Activated CD8-positive, alpha-beta memory T cell treated with anti-CD3 and anti-CD28 coated beads for 36 hours (primary cell): ENCODE results near the gene VWA3A. TPM values are rescaled to one million over a fixed set of nuclear protein-coding genes. Genes with fewer than 3 reads are reported as not detected.
"Not testable (repeated sequence)": the region's sequence is repeated elsewhere in the genome, so short reads cannot be mapped to it uniquely, and the experiment has no call there.

Experiments
- CTCF ChIA-PET: fragments of 350-600 bp; sonication (Branson Sonifier 250); formaldehyde crosslinking; loops from one replicate; lab custom pipeline; 2021; ENCODE audit warnings: antibody characterized with exemption; lab: Charles Lee
- POLR2A ChIA-PET: fragments of 350-600 bp; sonication (Branson Sonifier 250); formaldehyde crosslinking; loops from one replicate; lab custom pipeline; 2021; ENCODE audit warnings: antibody characterized with exemption; lab: Charles Lee
- total RNA-seq, 2 experiments: library from RNA; stranded (reverse); gene quantifications; one replicate each; pipeline ENCODE4 v1.2.3, GENCODE V29; 2021

VWA3A gene
- total RNA-seq, 2 experiments from 2014 or later, result 0.08 TPM; not detected in 1

DNA sequence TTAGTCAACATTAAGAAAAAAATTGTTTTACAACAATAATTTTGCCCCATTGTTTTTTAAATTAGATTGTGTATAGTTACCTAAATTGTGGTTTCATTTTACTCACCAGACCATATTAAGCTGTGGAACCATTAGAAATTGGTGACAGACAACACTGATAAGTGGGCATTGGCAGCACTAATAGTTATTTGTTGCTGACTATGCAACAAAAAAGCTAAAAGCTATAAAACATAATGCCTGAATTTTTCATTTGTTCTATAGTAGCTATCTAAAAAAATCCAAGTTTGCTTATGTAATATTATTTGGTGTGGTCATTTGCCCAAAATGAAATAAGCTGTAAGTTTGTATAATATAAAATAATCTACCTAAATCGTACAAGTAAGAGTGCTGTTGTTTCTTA lies 13.7 kb upstream of the VWA3A start:
- CTCF ChIA-PET, result interaction anchor here (0.9 to 3.1 kb wide), 14 partner anchors 10 to 191 kb away, joined by 3 to 61 read pairs (median 6); partner anchors contain the start of genes MOSMO and PDZD9

DNA sequence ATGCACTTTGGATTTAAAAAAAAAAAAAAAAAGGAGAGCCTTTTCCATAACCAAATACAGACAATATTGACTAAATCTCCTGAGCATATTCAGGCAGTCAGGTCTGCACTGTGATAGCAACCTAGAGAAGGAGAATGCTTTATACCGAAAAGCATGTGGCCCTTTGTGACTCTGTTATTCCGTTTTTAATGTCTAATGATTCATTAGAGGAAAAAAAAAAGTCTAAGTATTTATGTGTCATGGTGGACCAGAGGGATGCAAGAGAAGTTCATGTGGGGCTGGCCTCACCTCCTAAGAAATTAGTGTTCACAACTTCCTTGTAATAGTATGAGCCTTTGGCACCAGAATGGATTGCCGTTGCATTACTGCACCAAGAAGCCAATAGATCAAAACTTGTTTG lies 11.3 kb upstream of the VWA3A start:
- ChIA-PET CTCF (interaction anchor here (1.0 kb wide), 1 partner anchor 79 kb away, joined by 3 read pairs; no protein-coding TSS in a partner anchor), POLR2A (no interaction called here)

More for the DNA sequence above, 13.7 kb upstream of the VWA3A start:
- POLR2A ChIA-PET, result interaction anchor here (1.5 kb wide), 1 partner anchor 71 kb away, joined by 6 read pairs; the partner anchor contains the start of gene MOSMO

DNA sequence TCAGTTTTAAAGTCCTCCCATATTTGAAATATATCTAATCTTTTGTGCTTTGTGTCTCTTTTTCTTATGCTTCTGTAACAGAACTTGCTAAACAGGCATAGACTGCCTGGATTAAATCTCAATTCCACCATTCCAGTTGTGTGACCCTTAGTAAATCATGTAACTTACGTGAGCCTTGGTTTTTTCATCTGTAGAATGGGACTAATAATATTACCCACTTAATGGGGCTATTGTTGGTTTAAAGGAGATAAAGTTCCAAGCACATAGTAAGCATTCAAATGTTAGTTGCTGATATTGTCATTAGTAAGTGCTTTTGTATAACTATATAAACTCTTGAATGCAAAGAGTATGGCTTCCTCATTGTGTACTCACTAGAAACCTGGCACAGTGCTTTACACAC lies 5.9 kb upstream of the VWA3A start:
- ChIA-PET CTCF (no interaction called here), POLR2A (no interaction called here)

DNA sequence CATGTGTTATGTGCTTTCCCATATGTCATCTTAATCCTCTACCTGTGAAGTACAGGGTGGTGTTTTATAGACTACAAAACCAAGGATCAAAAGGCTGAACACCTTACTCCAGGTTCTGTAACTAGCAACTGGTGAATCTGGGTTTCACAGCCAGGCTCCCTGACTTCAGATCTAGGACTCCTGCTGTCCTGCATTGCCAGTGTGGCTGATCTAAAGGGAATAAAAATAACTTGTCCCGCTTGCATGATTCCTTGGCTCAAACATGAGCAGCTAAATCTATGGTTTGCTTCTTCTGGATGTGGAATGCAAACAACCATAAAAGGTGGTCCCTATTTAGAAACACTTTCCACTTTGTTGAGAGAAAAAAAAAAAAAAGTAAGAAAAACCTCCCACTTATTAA lies 3.7 kb upstream of the VWA3A start:
- ChIA-PET CTCF (interaction anchor here (2.2 kb wide), 1 partner anchor 10 kb away, joined by 6 read pairs; no protein-coding TSS in a partner anchor), POLR2A (no interaction called here)

DNA sequence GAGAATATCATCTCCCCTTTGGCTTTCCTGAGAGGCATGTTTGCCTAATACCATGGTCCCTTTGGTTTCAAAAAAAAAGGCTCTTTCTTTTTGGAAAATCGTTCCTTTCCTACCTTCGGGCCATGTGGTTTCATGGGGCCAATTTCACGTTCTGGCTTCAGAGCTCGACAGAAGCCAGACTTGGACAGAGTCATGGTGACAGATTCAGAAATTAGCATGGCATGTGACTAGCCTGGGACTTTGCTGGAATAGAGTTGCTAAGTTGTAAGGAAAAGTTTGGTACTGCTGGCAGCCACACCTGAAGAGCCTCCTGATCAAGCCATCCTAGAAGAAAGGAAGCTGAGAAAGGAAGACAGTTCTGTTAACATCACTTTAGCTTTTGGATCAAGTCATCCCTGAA lies 2.4 kb upstream of the VWA3A start:
- CTCF ChIA-PET, result interaction anchor here (2.6 kb wide), 1 partner anchor 12 kb away, joined by 13 read pairs; no protein-coding TSS in a partner anchor
- POLR2A ChIA-PET, result no interaction called here

DNA sequence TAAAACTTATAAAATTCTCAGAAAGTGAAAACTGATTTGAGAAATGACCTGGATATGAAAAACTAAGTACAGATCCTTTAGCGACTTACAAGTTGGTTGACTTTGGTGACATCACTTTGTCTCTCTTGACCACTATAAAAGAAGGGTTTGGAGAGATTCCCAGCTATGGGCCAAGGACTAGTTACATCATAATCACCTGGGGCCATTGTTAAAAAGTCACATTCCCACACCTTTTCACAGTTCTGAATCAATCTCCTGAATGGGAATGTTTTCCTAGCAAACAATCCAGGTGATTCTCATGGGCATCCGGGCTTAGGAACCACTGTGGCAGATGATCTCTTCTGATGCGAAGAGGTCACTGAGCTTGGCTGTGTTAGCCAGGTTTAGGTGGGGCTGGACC lies 620 bp upstream of the VWA3A start:
- ChIA-PET POLR2A (no interaction called here), CTCF (interaction anchor here (2.6 kb wide), 1 partner anchor 14 kb away, joined by 13 read pairs; no protein-coding TSS in a partner anchor)

DNA sequence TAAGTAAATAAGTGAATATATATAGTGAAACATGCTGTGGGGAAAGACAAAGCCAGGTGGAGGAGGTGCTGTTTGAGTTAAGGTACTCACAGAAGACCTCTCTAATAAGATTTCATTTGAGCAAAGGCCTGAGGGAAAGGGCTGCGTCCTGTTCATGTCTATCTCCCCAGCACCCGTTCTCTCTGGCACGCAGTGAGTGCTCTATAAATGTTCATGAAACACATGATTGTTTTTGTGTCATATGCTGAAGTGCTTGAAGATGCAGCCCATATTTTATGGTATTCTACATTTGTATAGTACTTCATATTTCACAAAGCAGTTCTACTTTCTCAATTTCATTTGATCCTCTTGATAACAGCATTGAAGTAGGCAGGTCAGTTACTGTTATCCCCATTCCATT lies 990 bp downstream of the VWA3A start:
- ChIA-PET POLR2A (no interaction called here), CTCF (no interaction called here)

DNA sequence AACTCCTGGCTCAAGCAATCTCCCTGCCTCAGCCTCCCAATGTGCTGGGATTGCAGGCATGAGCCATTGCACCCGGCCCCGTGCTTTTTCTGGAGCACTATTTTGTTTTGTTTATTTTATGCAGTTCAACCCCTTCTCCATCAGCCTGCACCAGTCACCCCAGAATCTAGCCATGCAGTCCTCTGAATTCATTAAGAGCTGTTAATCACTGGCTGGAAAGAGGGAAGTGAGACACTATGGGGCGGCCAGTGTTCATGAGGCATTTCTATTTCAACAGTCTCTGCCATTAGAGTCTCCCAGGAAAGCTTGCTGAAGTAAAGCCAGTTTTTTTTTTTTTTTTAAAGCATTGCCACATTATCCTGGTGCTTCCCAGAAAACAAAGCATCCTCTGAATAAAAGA lies 1.7 kb downstream of the VWA3A start:
- ChIA-PET CTCF (interaction anchor here (0.8 kb wide), 1 partner anchor 115 kb away, joined by 3 read pairs; no protein-coding TSS in a partner anchor), POLR2A (no interaction called here)

DNA sequence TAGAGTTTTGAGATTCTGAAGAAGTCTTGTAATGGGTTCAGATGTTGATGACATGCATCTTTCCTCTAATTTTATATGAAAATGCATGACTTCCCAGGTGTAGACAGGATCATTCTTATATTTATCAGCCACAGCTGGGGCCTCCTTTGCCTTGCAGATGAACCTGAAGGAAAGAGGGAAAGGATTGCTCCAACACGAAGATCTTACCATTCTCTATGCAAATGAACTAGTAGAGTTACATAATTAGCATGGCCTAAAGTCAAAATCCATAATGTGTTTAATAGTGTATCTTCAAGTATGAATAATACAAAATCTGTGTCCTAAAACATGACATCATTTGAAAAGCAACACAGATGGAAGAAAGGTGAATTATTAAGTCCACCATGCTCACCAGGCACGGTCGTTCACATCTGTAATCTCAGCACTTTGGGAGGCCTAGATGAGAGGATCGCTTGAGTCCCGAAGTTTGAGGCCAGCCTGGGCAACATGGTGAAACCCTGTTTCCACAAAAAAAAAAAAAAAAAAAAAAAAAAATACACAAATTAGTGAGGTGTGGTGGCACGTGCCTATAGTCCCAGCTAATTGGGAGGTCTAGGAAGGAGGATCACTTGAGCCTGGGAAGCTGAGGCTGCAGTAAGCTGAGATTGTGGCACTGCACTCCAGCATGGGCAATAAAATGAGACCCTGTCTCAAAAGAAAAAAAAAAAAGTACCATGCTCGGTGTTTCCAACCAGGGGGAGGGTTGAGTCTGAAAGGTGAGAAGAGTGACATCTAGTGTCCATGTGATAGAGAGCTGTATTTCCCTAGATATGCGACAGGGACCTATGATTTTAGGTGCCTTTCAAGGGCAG lies 6.3 kb downstream of the VWA3A start:
- CTCF ChIA-PET, result interaction anchor here (0.6 to 2.1 kb wide), 21 partner anchors 11 to 1954 kb away, joined by 3 to 14 read pairs (median 4); no protein-coding TSS in a partner anchor
- POLR2A ChIA-PET, result interaction anchor here (0.6 to 0.7 kb wide), 2 partner anchors 15 to 22 kb away, joined by 3 read pairs; no protein-coding TSS in a partner anchor

DNA sequence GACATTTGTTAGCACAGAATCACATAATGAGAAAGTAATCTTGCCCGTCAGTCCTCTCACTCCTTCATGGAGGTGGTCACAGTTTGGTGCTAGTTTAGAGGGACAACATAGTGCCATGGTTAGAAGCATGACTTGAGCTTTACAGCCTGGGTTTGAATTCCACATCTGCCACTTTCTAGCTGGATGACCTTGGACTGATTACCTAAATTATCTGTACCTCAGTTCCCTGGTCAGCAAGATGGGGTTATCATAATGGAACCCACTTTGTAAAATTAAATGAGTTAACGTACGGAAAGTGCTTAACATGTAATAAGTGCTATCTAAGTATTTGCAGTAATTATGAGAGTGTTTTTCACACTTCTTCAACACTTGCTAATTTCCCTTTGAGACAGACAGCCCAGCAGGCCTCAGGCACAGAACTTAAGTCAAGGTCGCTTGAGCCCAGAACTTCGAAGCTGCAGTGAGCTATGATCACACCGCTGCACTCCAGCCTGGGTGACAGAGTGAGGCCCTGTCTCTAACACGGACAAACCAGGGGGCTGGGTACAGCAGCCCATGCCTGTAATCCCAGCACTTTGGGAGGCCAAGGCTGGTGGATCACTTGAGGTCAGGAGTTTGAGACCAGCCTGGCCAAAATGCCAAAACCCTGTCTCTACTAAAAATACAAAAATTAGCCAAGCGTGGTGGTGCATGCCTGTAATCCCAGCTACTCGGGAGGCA lies 7.1 kb downstream of the VWA3A start:
- POLR2A ChIA-PET, result interaction anchor here (0.7 kb wide), 1 partner anchor 15 kb away, joined by 3 read pairs; no protein-coding TSS in a partner anchor
- CTCF ChIA-PET, result interaction anchor here (0.7 to 2.1 kb wide), 19 partner anchors 10 to 451 kb away, joined by 3 to 14 read pairs (median 4); no protein-coding TSS in a partner anchor

DNA sequence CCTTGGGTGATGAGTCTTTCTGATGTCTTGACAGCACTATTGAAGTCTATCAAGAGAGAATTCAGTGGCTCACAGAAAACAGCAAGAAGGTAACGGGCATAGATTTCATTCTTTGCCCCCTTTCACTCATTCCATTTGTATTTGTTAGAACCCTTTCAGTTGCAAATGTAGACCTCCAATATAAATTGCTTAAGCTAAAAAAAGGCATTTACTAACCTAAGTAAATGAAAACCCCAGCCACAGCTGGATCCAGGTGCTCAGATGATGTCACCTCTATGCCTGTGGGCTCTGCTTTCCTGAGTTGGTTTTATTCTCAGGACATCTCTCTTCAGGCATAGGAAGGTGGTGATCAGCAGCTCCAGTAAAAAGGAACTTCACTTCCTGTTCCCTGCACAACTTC lies 11.1 kb downstream of the VWA3A start:
- CTCF ChIA-PET, result no interaction called here
- POLR2A ChIA-PET, result no interaction called here

DNA sequence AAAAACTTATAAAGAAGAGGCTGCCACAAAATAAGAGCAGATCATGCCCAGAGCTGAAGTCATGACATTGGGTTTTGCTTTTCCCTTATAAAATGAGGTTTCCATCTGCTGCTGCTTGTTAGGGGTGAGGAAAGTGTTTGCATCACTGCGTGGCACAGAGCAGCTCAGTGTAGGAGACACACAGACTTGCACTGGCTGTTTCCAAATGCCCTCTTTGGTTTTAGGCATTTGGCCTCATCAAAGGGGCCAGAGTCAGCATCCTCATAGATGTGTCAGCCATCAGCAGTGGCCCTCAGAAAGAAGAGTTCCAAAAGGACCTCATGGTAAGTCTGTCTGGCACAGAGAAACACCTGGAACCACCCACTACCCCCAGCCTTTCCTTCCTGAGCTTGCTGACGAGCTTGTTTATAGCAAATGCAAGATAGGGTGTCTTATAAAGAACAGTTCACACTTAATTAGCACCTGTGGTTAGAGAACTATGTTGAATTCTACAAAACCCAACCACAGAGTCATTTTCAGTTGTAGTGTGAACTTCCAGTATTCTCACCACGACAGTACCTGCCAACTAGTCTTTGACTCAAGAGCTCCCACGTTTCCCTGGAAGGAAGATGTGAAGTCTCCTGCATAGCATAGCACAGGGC lies 17.0 kb downstream of the VWA3A start:
- POLR2A ChIA-PET, result interaction anchor here (0.6 kb wide), 1 partner anchor 808 kb away, joined by 3 read pairs; no protein-coding TSS in a partner anchor
- CTCF ChIA-PET, result interaction anchor here (1.5 to 2.8 kb wide), 2 partner anchors 11 to 79 kb away, joined by 7 to 10 read pairs; no protein-coding TSS in a partner anchor

DNA sequence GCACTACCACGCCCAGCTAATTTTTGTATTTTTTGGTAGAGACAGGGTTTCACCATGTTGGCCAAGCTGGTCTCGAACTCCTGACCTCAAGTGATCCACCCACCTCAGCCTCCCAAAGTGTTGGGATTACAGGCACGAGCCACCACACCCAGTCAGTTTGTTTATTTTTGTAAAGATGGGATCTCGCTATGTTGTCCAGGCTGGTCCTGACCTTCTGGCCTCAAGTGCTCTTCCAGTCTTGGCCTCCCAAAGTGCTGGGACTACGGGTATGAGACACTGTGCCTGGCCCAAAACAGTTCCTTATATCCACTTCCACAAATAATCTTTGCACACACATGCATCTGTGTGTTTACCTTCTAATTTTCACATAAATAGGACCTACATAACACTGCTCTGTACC lies 19.3 kb downstream of the VWA3A start:
- CTCF ChIA-PET, POLR2A ChIA-PET: not testable (repeated sequence)

DNA sequence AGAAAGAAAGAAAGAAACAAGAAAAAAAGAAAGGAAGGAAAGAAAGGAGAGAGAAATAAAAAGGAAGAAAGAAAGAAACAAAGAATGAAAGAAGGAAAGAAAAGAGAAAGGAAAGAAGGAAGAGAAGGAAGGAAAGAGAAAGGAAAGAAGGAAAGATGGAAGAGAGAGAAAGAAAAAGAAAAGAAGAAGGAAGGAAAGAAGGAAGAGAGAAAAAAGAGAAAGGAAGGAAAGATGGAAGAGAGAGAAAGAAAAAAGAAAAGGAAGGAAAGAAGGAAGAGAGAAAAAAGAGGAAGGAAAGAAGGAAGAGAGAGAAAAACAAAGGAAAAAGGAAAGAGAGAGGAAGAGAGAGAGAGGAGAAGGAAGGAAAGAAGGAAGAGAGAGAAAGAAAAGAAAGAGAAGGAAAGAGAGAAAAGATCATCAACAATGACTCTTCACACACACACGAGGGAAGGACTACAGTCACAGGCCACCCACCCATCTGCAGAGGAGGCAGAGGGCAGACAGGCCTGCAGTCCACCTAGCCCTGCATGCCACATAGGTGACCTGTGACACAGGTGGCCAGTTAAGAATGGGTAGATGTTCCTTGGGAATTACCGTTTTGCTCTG lies 23.9 kb downstream of the VWA3A start:
- ChIA-PET POLR2A (no interaction called here), CTCF (no interaction called here)

DNA sequence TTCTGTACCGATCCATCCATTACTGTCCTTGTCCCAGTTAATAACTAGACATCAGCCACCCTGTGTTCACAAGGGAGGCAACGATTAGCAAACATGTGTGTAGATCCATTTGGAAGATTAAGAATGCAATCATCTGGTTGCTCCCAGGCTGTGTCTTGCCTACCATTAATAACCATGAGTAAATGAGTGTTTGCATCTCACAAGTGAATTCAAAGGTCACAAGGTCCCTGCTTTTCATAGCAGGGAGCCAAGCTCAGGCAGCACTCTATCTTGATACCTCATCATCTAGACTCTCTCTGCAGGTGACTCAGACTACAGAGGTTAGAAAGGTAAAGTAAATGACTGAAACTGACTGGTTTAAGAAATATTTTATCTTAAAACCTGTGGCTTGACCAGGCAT lies 25.3 kb downstream of the VWA3A start:
- CTCF ChIA-PET, result no interaction called here
- POLR2A ChIA-PET, result no interaction called here

DNA sequence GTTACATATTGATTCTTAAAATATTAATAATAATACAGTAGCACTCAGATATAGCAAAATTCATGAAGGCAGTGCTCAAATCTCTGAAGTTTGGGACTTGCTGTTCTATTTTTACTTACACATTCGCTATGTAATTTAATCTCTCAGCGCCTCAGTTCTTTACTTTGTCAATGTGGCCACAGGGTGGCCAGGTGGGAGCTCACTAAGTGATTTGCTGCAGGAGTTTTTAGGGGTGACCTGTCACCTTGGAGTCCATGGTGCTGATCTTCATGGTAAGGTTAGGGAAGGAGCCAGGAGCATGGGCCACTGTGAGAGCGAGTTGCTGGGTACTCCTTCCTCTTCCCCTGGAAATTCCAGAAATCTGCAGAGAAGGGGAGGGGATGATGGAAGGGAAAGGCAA lies 28.1 kb downstream of the VWA3A start:
- ChIA-PET POLR2A (interaction anchor here (0.6 kb wide), 1 partner anchor 22 kb away, joined by 3 read pairs; no protein-coding TSS in a partner anchor), CTCF (no interaction called here)

DNA sequence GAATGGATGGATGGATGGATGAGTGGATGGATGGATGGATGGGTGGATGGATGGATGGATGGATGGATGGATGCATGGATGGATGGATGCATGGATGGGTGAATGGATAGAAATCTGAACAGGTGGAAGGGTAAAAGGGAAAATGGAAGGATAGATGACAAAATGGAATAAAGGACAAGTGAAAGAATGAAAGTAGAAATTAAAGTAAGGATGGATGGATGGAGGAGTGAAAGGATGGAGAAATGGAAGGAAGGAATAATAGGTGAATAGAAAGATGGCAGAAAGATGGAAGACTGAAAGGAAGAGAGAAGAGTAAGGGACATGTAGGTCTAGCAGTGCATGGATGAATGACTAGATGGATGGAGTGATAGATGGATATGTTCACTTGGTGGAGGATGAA lies 29.9 kb downstream of the VWA3A start:
- POLR2A ChIA-PET, result no interaction called here
- CTCF ChIA-PET, result interaction anchor here (0.9 kb wide), 1 partner anchor 20 kb away, joined by 3 read pairs; no protein-coding TSS in a partner anchor

DNA sequence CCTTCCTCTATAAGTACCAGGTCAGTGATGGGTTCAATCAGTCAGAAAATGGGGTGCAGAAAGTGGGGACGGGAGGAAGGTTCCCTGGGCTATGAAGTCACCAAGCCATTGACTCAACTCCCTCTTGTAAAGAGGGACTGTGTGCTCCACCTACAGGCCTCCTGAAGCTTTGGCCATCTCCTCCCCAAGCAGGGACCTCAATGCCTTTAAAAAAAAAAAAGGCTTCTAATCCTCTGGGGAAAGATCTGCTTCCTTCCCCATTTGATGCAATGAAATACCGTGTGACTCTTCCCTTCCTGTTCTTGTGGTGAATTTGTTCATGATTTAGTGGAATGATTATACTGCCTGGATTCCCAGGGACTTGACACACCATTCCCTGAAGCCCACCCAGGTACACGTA lies 30.8 kb downstream of the VWA3A start:
- POLR2A ChIA-PET, result no interaction called here

More for the DNA sequence above, 30.8 kb downstream of the VWA3A start:
- CTCF ChIA-PET, result no interaction called here
